Hematopoietic multipotent progenitor cell treated with erythropoietin and hydrocortisone succinate and interleukin-3 and kit ligand, for 8 days (in vitro differentiated cells): ENCODE results near the gene FTL.
A peak's percentile ranks its signal among the peaks of the same experiment; 100 is the strongest.
"Not testable (repeated sequence)": the region's sequence is repeated elsewhere in the genome, so short reads cannot be mapped to it uniquely, and the experiment has no call there.

ENCODE experiments used
- DNase-seq: peaks from one replicate; pipeline ENCODE4 v3.0.0-alpha.2; 2015

The FTL gene

DNA sequence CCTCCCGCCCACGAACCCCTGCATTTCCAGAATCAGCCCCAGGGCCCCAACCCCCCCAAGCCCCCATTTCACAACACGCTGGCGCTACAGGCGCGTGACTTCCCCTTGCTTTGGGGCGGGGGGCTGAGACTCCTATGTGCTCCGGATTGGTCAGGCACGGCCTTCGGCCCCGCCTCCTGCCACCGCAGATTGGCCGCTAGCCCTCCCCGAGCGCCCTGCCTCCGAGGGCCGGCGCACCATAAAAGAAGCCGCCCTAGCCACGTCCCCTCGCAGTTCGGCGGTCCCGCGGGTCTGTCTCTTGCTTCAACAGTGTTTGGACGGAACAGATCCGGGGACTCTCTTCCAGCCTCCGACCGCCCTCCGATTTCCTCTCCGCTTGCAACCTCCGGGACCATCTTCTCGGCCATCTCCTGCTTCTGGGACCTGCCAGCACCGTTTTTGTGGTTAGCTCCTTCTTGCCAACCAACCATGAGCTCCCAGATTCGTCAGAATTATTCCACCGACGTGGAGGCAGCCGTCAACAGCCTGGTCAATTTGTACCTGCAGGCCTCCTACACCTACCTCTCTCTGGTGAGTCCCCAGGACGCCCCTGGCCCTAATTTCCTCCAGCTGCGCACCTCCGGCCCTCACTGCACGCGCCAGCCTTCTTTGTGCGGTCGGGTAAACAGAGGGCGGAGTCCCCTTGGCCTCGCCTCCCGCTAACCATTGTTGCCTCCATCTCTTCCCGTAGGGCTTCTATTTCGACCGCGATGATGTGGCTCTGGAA, at the start of gene FTL:
Gene FTL, plus strand, starts transcription at position 270 of the 766 bp plus-strand sequence. Its CDS starts 199 bp downstream, at position 469.
- peak; percentile 96 for DNase-seq

DNA sequence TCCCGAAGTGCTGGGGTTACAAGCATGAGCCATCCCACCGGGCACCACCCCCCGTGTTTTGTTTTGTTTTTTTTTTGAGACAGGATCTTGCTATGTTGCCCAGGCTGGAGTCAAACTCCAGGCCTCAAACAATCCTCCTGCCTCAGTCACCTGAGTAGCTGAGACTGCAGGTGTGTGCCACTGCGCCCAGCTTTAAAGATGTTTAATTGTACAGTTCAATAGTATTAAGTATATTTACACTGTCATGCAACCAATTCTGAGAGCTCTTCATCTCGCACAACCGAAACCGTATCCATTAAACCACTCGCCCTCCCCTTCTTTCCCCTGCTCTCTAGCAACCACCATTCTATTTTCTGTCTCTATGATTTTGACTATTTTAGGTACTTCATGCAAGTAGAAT, 49.4 kb upstream of the FTL start:
- DNase-seq: no peak

DNA sequence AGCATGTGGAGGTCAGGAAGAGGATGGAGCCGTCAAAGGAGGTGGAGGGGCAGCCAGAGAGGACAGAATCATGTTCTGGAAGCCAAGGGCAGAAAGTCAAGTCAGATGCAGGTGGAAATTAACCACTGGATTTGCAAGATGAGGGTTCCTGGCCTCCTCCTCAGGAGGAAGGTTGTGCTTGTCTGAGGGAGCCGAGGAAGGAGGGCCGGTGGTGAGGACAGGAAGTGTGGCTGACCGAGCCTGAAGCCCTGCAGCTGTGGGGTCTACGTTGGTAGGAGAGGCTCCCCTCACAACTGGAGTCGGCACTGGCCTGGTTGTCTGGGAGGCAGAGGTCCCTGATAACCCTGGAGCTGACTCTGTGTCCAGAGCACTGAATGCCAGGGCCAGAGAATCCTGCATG, 47.0 kb upstream of the FTL start:
- no peak for DNase-seq

DNA sequence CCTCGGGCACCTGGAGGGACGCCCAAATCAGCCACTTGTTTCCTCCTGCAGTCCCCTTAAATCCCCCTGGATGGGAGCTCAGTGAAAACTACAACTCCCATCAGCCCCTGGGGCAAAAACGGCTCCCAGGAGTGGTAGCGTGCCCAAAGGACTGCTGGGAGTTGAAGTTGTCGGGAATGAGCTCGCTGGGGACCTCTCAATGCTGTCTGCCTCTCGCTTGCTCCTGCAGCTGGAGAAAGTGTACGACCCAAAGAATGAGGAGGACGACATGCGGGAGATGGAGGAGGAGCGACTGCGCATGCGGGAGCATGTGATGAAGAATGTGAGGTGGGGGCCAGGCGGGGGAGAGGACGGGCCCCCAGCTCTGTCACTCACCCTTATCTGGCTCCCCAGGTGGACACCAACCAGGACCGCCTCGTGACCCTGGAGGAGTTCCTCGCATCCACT, 46.3 kb upstream of the FTL start:
- peak; percentile 39 for DNase-seq

DNA sequence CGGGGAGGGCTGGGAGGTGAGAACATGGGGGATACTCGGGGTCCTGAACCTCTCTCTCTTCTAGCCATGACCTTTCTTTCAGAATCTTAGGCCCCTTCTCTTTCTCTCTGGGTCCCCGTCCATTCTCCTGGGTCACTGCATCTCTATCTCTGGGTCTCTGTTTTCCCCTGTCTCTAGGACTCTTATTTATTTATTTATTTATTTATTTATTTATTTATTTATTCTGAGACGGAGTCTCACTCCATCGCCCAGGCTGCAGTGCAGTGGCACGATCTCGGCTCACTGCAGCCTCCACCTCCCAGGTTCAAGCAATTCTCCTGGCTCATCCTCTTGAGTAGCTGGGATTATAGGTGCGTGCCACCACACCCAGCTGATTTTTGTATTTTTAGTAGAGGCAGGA, 45.8 kb upstream of the FTL start:
- not testable (repeated sequence) for DNase-seq

DNA sequence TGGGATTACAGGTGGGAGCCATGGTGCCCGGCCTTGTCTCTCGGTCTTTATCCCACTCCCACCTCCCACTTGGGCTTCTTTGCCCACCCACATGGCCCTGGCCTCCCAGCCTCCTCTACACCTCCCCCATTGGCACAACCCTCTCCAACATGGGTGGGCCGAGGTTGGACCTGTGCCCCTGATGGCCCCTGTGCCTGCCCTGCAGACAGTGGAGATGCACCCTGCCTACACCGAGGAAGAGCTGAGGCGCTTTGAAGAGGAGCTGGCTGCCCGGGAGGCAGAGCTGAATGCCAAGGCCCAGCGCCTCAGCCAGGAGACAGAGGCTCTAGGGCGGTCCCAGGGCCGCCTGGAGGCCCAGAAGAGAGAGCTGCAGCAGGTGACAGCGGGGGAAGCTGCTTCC, 44.2 kb upstream of the FTL start:
- no peak for DNase-seq

DNA sequence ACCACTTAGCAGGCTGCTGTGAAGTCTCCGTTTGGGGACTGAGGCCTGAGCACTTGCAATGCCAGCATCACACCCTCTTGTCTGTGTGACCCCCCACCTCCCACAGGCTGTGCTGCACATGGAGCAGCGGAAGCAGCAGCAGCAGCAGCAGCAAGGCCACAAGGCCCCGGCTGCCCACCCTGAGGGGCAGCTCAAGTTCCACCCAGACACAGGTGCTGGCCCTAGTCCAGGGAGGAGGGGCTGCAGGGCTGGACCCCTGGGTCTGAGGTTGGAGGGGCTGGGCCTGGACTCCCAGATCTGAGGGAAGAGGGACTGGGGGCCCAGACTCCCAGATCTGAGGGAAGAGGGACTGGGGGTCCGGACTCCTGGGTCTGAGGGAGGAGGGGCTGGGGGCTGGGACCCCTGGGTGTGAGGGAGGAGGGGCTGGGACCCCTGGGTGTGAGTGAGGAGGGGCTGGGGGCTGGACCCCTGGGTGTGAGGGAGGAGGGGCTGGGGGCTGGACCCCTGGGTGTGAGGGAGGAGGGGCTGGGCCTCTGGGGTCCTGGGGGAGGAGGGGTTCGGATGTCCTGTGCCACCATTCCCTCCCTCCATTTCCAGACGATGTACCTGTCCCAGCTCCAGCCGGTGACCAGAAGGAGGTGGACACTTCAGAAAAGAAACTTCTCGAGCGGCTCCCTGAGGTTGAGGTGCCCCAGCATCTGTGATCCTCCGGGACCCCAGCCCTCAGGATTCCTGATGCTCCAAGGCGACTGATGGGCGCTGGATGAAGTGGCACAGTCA, 43.2 kb upstream of the FTL start:
- DNase-seq: no peak

DNA sequence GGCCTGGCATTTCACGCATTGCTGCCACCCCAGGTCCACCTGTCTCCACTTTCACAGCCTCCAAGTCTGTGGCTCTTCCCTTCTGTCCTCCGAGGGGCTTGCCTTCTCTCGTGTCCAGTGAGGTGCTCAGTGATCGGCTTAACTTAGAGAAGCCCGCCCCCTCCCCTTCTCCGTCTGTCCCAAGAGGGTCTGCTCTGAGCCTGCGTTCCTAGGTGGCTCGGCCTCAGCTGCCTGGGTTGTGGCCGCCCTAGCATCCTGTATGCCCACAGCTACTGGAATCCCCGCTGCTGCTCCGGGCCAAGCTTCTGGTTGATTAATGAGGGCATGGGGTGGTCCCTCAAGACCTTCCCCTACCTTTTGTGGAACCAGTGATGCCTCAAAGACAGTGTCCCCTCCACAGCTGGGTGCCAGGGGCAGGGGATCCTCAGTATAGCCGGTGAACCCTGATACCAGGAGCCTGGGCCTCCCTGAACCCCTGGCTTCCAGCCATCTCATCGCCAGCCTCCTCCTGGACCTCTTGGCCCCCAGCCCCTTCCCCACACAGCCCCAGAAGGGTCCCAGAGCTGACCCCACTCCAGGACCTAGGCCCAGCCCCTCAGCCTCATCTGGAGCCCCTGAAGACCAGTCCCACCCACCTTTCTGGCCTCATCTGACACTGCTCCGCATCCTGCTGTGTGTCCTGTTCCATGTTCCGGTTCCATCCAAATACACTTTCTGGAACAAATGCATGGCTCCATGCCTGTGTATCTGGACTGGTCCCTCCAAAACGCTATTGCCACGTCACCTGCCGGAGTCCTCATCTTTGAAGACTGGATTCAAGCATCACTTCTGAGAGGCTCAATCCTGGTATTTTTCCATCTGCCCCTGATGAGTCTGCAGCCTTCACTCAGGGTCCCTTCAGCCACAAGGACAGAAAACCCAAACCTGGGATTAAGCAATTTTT, 42.3 kb upstream of the FTL start:
- DNase-seq: no peak

DNA sequence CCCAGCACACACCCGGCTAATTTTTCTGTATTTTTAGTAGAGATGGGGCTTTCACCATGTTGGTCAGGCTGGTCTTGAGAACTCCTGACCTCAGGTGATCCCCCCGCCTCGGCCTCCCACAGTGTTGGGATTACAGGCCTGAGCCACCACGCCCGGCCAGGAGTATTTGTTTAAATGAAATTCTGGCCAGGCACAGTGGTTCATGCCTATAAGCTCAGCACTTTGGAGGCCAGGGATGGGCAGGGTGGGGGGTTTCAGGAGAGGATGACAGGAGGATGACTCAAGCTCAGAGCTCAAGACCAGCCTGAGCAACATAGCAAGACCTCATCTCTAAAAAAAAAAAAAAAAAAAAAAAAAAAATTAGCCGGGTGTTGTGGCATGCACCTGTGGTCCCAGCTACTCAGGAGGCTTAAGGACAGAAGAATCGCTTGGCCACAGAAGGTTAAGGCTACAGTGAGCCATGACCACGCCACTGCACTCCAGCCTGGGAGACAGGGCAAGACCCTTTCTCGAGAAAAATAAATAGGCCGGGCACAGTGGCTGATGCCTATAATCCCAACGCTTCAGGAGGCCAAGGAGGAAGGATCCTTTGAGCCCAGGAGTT, 39.8 kb upstream of the FTL start:
- DNase-seq: no peak

DNA sequence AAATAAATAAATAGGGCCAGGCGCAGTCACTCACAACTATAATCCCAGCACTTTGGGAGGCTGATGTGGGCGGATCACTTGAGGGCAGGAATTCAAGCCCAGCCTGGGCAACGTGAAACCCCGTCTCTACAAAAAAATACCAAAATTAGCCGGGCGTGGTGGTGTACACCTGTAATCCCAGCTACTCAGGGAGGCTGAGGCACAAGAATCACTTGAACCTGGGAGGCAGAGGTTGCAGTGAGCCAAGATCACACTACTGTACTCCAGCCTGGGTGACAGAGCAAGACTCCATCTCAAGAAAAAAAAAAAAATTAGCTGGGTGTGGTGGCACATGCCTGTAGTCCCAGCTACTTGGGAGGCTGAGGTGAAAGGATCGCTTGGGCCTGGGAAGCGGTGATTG, 39.2 kb upstream of the FTL start:
- DNase-seq: not testable (repeated sequence)

DNA sequence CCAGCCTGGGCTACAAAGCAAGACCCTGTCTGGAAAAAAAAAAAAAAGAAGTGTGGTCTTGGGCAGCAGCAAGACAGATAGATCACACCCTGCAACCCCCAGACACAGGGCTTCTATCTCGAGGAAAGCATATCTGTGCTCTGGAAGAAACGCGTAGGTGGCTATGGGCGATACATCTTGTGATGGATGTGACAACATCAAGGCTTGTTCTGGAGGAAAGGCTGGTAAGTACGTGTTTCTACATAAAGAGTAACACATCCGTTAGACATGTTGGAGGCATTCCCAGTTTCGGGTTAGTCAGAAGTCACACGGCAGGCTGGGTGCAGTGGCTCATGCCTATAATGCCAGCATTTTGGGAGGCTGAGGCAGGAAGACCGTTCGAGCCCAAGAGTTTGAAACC, 38.2 kb upstream of the FTL start:
- DNase-seq: peak; percentile 59

DNA sequence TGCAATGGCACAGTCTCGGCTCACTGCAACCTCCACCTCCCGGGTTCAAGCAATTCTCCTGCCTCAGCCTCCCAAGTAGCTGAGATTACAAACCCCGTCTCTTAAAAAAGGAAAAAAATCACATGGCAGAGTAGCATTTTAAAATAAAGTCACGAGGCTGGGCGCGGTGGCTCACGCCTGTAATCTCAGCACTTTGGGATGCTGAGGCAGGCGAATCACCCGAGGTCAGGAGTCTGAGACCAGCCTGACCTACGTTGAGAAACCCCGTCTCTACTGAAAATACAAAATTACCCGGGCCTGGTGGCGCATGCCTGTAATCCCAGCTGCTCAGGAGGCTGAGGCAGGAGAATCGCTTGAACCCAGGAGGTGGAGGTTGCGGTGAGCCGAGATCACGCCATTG, 37.4 kb upstream of the FTL start:
- DNase-seq: not testable (repeated sequence)

DNA sequence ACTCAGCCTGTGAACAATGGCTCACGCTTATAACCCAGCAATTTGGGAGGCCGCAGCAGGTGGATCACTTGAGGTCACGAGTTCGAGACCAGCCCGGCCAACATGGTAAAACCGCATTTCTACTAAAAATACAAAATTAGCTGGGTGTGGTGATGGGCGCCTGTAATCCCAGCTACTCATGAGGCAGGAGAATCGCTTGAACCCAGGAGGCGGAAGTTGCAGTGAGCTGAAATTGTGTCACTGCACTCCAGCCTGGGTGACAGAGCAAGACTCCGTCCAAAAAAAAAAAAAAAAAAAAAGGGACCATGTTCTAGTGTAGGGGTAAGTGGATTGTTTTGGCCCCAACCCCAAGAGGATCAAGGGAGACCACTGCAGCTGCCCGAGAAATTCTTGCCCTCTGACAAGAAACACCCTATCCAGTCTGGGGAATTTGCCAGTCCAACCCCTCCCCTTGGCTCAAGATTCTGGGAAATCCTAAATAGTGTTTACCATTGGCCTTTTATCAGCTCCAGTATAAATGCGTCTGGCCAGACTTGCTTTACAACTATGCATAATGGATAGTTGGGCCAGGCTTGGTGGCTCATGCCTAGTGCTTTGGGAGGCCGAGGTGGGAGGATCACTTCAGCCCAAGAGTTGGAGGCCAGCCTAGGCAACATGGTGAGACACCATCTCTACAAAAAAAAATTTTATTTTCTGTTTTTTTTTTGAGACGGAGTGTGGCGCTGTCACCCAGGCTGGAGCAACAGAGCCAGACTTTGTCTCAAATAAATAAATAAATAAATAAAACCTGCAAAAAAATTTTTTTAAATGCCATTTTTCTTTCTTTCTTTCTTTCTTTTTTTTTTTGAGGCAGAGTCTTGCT, 36.7 kb upstream of the FTL start:
- DNase-seq: peak; percentile 45

DNA sequence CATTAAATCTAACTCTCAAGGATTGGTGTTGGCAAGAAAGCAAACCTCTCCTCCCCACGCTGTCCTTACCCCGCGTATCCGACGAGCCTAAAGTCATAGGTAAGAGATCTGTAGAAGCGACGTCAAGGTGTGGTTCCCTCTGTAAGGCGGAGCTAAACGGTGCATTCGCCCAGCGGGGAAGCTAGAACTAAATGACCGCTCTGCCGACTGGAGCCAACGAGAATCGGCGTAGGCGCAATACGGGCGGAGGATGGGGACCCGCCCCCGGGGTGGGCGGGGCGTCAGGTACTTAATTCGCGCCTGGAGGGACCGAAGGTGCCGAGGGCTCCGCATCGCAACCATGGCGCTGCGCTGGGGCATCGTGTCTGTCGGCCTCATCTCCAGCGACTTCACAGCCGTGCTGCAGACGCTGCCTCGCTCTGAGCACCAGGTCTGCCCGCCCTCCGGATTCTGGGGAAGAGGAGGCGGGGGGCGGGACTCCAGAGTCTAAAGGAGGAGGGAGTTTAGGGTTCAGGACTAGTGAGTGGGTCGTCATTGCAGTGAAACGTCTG, 31.7 kb upstream of the FTL start, which contains the start of gene DHDH:
Gene DHDH, plus strand, starts transcription at position 318 of the 551 bp plus-strand sequence. Its CDS starts 23 bp downstream, at position 341.
- DNase-seq: peak; percentile 80

DNA sequence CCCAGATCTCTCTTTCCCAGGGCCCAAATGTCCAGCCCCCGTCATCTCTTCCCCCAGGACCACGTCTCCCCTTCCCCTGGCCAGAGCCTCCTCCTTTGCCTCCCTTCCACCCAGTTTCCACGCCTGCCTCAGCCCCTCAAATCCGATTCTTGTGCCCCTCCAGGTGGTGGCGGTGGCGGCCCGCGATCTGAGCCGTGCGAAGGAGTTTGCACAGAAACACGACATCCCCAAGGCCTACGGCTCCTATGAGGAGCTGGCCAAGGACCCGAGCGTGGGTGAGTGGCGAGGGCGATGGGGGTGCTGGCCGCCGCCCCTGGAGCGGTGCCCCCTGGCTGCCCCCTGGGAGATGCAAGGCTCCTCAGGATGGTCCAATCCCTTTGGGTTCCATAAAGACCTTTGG, 30.3 kb upstream of the FTL start:
- DNase-seq: no peak

DNA sequence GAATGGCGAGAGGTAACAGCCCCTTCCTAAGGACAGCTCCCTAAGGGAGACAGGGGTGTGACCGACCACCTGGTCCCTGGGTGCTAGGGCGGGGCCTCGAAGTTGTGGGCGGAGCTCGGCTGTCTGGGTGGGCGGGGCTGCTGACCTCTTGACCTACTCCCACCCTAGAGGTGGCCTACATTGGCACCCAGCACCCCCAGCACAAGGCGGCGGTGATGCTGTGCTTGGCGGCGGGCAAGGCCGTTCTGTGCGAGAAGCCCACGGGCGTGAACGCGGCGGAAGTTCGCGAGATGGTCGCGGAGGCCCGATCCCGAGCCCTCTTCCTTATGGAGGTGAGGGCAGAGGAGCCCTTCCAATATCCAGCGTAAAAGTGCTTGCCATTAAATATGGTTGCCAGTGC, 29.2 kb upstream of the FTL start:
- no peak for DNase-seq

DNA sequence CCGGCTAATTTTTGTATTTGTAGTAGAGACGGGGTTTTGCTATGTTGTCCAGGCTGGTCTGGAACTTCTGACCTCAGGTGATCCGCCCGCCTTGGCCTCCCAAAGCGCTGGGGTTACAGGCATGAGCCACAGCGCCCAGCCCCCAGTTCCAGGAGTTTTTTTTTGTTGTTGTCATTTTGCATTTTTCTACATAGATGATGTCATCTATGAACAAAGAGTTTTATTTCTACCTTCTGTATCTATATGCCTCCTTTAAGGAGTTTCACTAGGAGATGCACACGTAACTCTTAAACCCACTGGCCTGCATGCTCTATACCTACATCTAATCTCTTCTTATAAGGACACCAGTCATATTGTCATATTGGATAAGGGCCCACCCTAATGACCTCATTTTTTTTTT, 26.9 kb upstream of the FTL start:
- no peak for DNase-seq

DNA sequence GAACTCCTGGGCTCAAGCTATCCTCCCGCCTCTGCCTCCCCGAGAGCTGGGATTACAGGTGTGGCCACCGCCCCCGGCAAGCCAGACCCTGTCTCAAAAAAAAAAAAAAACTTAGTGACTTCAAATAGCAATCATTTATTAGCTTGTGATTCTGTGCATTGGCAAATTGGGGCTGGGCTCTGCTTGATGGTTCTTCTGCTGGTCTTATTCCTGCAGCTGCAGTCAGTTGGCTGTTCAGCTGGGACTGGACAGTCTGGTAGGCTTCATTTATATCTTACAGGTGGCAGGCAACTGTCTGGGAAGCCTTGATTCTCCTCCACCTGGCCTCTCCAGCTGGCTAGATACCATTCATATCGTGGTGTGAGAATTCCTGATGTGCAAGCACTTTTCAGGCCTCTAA, 24.2 kb upstream of the FTL start:
- no peak for DNase-seq

DNA sequence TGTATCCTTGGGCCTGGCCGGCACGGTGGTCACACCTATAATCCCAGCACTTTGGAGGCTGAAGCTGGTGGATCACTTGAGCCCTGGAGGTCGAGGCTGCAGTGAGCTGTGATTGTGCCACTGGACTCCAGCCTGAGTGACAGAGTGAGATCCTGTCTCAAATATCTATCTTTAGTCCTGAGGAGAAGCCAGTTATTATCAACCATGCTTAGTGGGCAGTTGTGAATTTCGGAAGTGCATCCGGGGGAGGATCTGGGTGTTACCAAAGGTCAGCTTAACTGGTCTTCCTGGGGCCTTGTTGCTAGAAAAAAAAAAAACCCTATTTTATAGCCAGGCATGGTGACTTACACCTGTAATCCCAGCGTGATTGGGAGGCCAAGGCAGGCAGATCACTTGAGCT, 22.0 kb upstream of the FTL start:
- DNase-seq: no peak

DNA sequence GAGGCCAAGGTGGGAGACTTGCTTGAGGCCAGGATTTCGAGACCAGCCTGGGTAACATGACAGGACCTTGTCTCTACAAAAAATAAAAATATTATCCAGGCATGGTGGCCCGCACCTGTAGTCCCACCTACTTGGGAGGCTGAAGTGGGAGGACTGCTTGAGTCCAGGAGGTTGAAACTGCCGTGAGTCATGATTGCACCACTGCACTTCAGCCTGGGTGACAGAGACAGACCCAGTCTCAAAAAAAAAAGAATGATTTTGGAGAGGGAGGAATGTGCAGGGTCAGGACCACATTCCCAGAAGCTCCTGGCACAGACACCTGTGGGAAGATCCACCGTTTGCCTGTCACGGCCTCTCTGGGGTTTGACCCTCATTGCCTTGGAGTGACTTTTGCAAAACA, 19.7 kb upstream of the FTL start:
- no peak for DNase-seq

DNA sequence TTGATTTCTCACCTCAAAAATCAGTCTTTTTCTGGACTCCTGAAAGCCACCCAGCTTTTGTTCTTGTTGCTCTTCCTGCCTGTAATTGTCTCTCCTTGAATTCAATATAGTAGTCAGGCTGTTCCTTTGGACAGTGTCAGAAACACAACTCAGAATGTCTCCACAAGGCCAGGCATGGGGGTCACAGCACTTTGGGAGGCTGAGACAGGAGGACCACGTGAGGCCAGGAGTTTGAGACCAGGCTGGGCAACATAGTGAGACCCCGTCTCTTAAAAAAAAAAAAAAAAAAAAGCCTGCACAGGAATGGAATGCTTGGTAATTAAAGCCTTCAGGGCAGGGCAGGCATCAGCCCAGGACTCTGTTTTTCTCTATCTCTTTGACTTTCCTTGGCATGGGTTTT, 19.3 kb upstream of the FTL start:
- no peak for DNase-seq
